ENCODE data around the gene LDLRAP1.

LDLRAP1 gene

GRCh38 chr1:25556791-25557476 lies 13.5 kb downstream of the LDLRAP1 start:
- Histone ChIP-seq H3K27me3 (no peaks in the 10 kb centered on the region), H3K36me3 (no peaks in the 10 kb centered on the region), H3K4me3 (ENCODE audit: low read depth, low read length) (no peak overlapping the region), H3K4me1 (no peaks in the 10 kb centered on the region), H3K9me3 (no peaks in the 10 kb centered on the region)
- no peak for DNase-seq
- no peak for TF ChIP-seq CTCF (IDR thresholded peaks at IDR 0.05; ENCODE audit: low read depth, low read length)

GRCh38 chr1:25557543-25557942 lies 14.1 kb downstream of the LDLRAP1 start:
- H3K4me3 ChIP-seq (ENCODE audit: low read depth, low read length) = no peak overlapping the region
- no peaks in the 10 kb centered on the region for H3K4me1 ChIP-seq
- no peak for TF ChIP-seq CTCF (IDR thresholded peaks at IDR 0.05; ENCODE audit: low read depth, low read length)
- no peaks in the 10 kb centered on the region for H3K9me3 ChIP-seq
- DNase-seq = no peak
- H3K36me3 ChIP-seq = no peaks in the 10 kb centered on the region
- no peaks in the 10 kb centered on the region for H3K27me3 ChIP-seq

GRCh38 chr1:25559031-25559430 lies 15.6 kb downstream of the LDLRAP1 start:
- no peaks in the 10 kb centered on the region for H3K9me3 ChIP-seq
- no peaks in the 10 kb centered on the region for H3K27me3 ChIP-seq
- H3K4me3 ChIP-seq (ENCODE audit: low read depth, low read length) = no peak overlapping the region
- no peaks in the 10 kb centered on the region for H3K36me3 ChIP-seq
- no peak for TF ChIP-seq CTCF (IDR thresholded peaks at IDR 0.05; ENCODE audit: low read depth, low read length)
- DNase-seq = no peak
- H3K4me1 ChIP-seq = no peaks in the 10 kb centered on the region

- no peaks in the 10 kb centered on the region for H3K36me3 ChIP-seq
- no peak for TF ChIP-seq CTCF (IDR thresholded peaks at IDR 0.05; ENCODE audit: low read depth, low read length)
- H3K27me3 ChIP-seq = no peaks in the 10 kb centered on the region
- no peak overlapping the region for H3K4me3 ChIP-seq (ENCODE audit: low read depth, low read length)
- H3K4me1 ChIP-seq = no peaks in the 10 kb centered on the region
- DNase-seq = no peak
- H3K9me3 ChIP-seq = no peaks in the 10 kb centered on the region
Measured at GRCh38 chr1:25560001-25560400, 16.6 kb downstream of the LDLRAP1 start.

GRCh38 chr1:25560788-25561187 lies 17.4 kb downstream of the LDLRAP1 start:
- TF ChIP-seq CTCF (IDR thresholded peaks at IDR 0.05; ENCODE audit: low read depth, low read length) = no peak
- Histone ChIP-seq H3K4me1 (no peaks in the 10 kb centered on the region), H3K27me3 (no peaks in the 10 kb centered on the region), H3K4me3 (ENCODE audit: low read depth, low read length) (no peak overlapping the region), H3K36me3 (no peaks in the 10 kb centered on the region), H3K9me3 (no peaks in the 10 kb centered on the region)
- DNase-seq = no peak

- no peaks in the 10 kb centered on the region for H3K27me3 ChIP-seq
- no peak for TF ChIP-seq CTCF (IDR thresholded peaks at IDR 0.05; ENCODE audit: low read depth, low read length)
- no peak for DNase-seq
- H3K36me3 ChIP-seq = no peaks in the 10 kb centered on the region
- H3K4me3 ChIP-seq (ENCODE audit: low read depth, low read length) = no peak overlapping the region
- H3K4me1 ChIP-seq = no peaks in the 10 kb centered on the region
- H3K9me3 ChIP-seq = no peaks in the 10 kb centered on the region
Measured at GRCh38 chr1:25561421-25562100, 18.2 kb downstream of the LDLRAP1 start.
